ENCODE data around the gene RFESD. TPM values are rescaled to one million over a fixed set of nuclear protein-coding genes. Genes with fewer than 3 reads are reported as not detected.

RFESD gene
- total RNA-seq, 4 donors from 2014 or later, result 0.89 to 2.9 (median 1.6) TPM

DNA sequence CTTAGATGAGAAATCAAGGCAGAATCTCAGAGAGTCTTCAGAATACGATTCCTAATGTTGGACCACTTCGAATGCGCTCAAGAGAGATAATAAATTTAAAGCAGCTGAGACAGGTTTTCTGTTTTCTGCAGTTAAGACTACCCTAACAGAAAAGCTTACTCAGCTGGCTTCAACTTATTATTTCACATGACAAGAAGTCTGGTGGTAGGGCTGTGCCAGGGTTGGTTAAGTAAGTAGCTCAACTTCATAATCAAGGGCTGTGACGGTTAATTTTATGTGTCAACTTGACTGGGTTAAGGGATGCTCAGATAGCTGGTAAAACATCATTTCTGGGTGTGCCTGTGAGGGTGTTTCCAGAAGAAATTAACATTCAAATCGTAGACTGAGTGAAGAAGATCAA is 22.9 kb upstream of the RFESD start:
- Histone ChIP-seq H3K36me3 (no peaks in the 10 kb centered on the region), H3K27me3 (no peaks in the 10 kb centered on the region), H3K4me3 (no peak overlapping the region), H3K9me3 (no peaks in the 10 kb centered on the region), H3K4me1 (peaks cover 6 to 16% of the 10 kb centered on the region in 2 donors), H3K27ac (no peak overlapping the region)
- TF ChIP-seq, protein P1, sequence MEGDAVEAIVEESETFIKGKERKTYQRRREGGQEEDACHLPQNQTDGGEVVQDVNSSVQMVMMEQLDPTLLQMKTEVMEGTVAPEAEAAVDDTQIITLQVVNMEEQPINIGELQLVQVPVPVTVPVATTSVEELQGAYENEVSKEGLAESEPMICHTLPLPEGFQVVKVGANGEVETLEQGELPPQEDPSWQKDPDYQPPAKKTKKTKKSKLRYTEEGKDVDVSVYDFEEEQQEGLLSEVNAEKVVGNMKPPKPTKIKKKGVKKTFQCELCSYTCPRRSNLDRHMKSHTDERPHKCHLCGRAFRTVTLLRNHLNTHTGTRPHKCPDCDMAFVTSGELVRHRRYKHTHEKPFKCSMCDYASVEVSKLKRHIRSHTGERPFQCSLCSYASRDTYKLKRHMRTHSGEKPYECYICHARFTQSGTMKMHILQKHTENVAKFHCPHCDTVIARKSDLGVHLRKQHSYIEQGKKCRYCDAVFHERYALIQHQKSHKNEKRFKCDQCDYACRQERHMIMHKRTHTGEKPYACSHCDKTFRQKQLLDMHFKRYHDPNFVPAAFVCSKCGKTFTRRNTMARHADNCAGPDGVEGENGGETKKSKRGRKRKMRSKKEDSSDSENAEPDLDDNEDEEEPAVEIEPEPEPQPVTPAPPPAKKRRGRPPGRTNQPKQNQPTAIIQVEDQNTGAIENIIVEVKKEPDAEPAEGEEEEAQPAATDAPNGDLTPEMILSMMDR (IDR thresholded peaks at IDR 0.05 in 4 of 5, conservative IDR thresholded peaks at IDR 0.05 in 1 of 5), result no peak
- TF ChIP-seq POLR2A (IDR thresholded peaks at IDR 0.05), result no peak
- in situ Hi-C loops (cut with MboI; ENCODE audit: low sequenced_read_pairs in 4 of 4) (no loop called here), intact Hi-C loops (cut with DNase I; ENCODE audit: low total_unique reads) (no loop called here)
- DNase-seq (no peak), ATAC-seq (no peak)

- ATAC-seq (no peak), DNase-seq (no peak)
- in situ Hi-C loops (cut with MboI; ENCODE audit: low sequenced_read_pairs in 4 of 4) (no loop called here), intact Hi-C loops (cut with DNase I; ENCODE audit: low total_unique reads) (no loop called here)
- H3K9me3 ChIP-seq, result no peaks in the 10 kb centered on the region
- no peaks in the 10 kb centered on the region for H3K36me3 ChIP-seq
- no peak overlapping the region for H3K27ac ChIP-seq
- H3K27me3 ChIP-seq, result no peaks in the 10 kb centered on the region
- H3K4me1 ChIP-seq, result peaks cover 5 to 16% of the 10 kb centered on the region in 2 donors
- no peak overlapping the region for H3K4me3 ChIP-seq
- no peak for TF ChIP-seq POLR2A (IDR thresholded peaks at IDR 0.05)
- TF ChIP-seq, protein P1 (IDR thresholded peaks at IDR 0.05 in 4 of 5, conservative IDR thresholded peaks at IDR 0.05 in 1 of 5), result no peak
Observed at GRCh38 chr5:95624368-95624767, 22.2 kb upstream of the RFESD start.

- TF ChIP-seq POLR2A (IDR thresholded peaks at IDR 0.05), result no peak
- TF ChIP-seq, protein P1 (IDR thresholded peaks at IDR 0.05 in 4 of 5, conservative IDR thresholded peaks at IDR 0.05 in 1 of 5), result no peak
- Histone ChIP-seq H3K36me3 (no peaks in the 10 kb centered on the region), H3K27me3 (no peaks in the 10 kb centered on the region), H3K4me1 (no peaks in the 10 kb centered on the region), H3K9me3 (no peaks in the 10 kb centered on the region), H3K27ac (no peak overlapping the region), H3K4me3 (no peak overlapping the region)
- DNase-seq, result no peak
- intact Hi-C loops (cut with DNase I; ENCODE audit: low total_unique reads) (no loop called here), in situ Hi-C loops (cut with MboI; ENCODE audit: low sequenced_read_pairs in 4 of 4) (loop anchor here in 3 of 4 donors (25.0 kb wide), 2 partner anchors 336 to 711 kb away; partner anchors contain the start of gene ELL2 (in 2 of the 3))
- ATAC-seq, result no peak
Observed at GRCh38 chr5:95626701-95627100, 19.9 kb upstream of the RFESD start.

GRCh38 chr5:95627971-95628810 is 18.4 kb upstream of the RFESD start:
- Histone ChIP-seq H3K27ac (no peak overlapping the region), H3K9me3 (no peaks in the 10 kb centered on the region), H3K27me3 (no peaks in the 10 kb centered on the region), H3K4me1 (no peaks in the 10 kb centered on the region), H3K36me3 (no peaks in the 10 kb centered on the region), H3K4me3 (no peak overlapping the region)
- ATAC-seq (no peak), DNase-seq (no peak)
- in situ Hi-C loops (cut with MboI; ENCODE audit: low sequenced_read_pairs in 4 of 4) (loop anchor here in 3 of 4 donors (25.0 kb wide), 2 partner anchors 334 to 709 kb away; partner anchors contain the start of gene ELL2 (in 2 of the 3)), intact Hi-C loops (cut with DNase I; ENCODE audit: low total_unique reads) (no loop called here)
- TF ChIP-seq POLR2A (IDR thresholded peaks at IDR 0.05), result no peak
- TF ChIP-seq, protein P1 (IDR thresholded peaks at IDR 0.05 in 4 of 5, conservative IDR thresholded peaks at IDR 0.05 in 1 of 5), result no peak

Data from gastrocnemius medialis (tissue), 4 donors.